ENCODE data around the gene PTK7.

DNA sequence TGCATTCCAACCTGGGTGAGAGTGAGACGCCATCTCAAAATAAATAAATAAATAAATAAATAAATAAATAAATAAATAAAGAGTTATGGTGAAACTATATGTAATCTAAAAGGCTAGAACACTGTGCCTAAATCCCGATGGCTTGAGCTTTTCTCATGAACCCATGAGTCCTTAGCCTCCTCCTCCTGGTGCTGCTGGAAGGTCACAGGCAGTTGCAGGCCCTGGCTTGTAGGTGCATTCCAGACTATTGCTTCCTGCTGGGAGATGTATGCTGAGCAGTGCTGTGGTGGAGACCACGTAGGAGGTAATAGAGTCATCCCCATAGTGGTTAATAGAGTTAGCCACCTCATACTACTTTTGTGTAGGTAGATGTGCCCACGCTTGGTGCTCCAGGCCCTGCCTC lies 12.5 kb downstream of the PTK7 start:
- TF ChIP-seq, protein P1, sequence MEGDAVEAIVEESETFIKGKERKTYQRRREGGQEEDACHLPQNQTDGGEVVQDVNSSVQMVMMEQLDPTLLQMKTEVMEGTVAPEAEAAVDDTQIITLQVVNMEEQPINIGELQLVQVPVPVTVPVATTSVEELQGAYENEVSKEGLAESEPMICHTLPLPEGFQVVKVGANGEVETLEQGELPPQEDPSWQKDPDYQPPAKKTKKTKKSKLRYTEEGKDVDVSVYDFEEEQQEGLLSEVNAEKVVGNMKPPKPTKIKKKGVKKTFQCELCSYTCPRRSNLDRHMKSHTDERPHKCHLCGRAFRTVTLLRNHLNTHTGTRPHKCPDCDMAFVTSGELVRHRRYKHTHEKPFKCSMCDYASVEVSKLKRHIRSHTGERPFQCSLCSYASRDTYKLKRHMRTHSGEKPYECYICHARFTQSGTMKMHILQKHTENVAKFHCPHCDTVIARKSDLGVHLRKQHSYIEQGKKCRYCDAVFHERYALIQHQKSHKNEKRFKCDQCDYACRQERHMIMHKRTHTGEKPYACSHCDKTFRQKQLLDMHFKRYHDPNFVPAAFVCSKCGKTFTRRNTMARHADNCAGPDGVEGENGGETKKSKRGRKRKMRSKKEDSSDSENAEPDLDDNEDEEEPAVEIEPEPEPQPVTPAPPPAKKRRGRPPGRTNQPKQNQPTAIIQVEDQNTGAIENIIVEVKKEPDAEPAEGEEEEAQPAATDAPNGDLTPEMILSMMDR (IDR thresholded peaks at IDR 0.05 in 2 of 3, conservative IDR thresholded peaks at IDR 0.05 in 1 of 3; ENCODE audit: borderline replicate concordance in 1 of 3, insufficient read depth in 1 of 3, low read depth in 2 of 3, low read length in 2 of 3): no peak
- TF ChIP-seq EZH2 (IDR thresholded peaks at IDR 0.05) (no peak), YY1 (IDR thresholded peaks at IDR 0.05; ENCODE audit: extremely low read depth, insufficient replicate concordance, low read depth, low read length) (no peak), TCF7L2 (IDR thresholded peaks at IDR 0.05; ENCODE audit: borderline replicate concordance, extremely low read depth, insufficient read depth, insufficient read length) (no peak), SRF (IDR thresholded peaks at IDR 0.05; ENCODE audit: low read depth) (no peak)
- TF ChIP-seq, protein P2, sequence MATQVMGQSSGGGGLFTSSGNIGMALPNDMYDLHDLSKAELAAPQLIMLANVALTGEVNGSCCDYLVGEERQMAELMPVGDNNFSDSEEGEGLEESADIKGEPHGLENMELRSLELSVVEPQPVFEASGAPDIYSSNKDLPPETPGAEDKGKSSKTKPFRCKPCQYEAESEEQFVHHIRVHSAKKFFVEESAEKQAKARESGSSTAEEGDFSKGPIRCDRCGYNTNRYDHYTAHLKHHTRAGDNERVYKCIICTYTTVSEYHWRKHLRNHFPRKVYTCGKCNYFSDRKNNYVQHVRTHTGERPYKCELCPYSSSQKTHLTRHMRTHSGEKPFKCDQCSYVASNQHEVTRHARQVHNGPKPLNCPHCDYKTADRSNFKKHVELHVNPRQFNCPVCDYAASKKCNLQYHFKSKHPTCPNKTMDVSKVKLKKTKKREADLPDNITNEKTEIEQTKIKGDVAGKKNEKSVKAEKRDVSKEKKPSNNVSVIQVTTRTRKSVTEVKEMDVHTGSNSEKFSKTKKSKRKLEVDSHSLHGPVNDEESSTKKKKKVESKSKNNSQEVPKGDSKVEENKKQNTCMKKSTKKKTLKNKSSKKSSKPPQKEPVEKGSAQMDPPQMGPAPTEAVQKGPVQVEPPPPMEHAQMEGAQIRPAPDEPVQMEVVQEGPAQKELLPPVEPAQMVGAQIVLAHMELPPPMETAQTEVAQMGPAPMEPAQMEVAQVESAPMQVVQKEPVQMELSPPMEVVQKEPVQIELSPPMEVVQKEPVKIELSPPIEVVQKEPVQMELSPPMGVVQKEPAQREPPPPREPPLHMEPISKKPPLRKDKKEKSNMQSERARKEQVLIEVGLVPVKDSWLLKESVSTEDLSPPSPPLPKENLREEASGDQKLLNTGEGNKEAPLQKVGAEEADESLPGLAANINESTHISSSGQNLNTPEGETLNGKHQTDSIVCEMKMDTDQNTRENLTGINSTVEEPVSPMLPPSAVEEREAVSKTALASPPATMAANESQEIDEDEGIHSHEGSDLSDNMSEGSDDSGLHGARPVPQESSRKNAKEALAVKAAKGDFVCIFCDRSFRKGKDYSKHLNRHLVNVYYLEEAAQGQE (IDR thresholded peaks at IDR 0.05; ENCODE audit: low read depth): no peak
- TF ChIP-seq, protein P3, sequence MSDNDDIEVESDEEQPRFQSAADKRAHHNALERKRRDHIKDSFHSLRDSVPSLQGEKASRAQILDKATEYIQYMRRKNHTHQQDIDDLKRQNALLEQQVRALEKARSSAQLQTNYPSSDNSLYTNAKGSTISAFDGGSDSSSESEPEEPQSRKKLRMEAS (IDR thresholded peaks at IDR 0.05): no peak
